ENCODE data around the gene ST14.
"Not testable (repeated sequence)": the region's sequence is repeated elsewhere in the genome, so short reads cannot be mapped to it uniquely, and the experiment has no call there.

Gene ST14

GRCh38 chr11:130234315-130234714, 74.7 kb downstream of the ST14 start:
- DNase-seq (ENCODE audit: low read depth) = no peak

- no peak for DNase-seq (ENCODE audit: low read depth)
Measured at GRCh38 chr11:130237282-130238006, 77.9 kb downstream of the ST14 start.

GRCh38 chr11:130241713-130242112, 82.1 kb downstream of the ST14 start:
- no peak for DNase-seq (ENCODE audit: low read depth)

GRCh38 chr11:130243816-130244215, 84.2 kb downstream of the ST14 start:
- DNase-seq (ENCODE audit: low read depth) = no peak

GRCh38 chr11:130244848-130245247, 85.3 kb downstream of the ST14 start:
- no peak for DNase-seq (ENCODE audit: low read depth)

- not testable (repeated sequence) for DNase-seq (ENCODE audit: low read depth)
Measured at GRCh38 chr11:130245375-130245774, 85.8 kb downstream of the ST14 start.

GRCh38 chr11:130246270-130246669, 86.7 kb downstream of the ST14 start:
- DNase-seq (ENCODE audit: low read depth) = no peak

- DNase-seq (ENCODE audit: low read depth) = no peak
Measured at GRCh38 chr11:130246738-130247137, 87.2 kb downstream of the ST14 start.

- DNase-seq (ENCODE audit: low read depth) = no peak
Measured at GRCh38 chr11:130247319-130247718, 87.7 kb downstream of the ST14 start.

- no peak for DNase-seq (ENCODE audit: low read depth)
Measured at GRCh38 chr11:130249371-130249770, 89.8 kb downstream of the ST14 start.

- DNase-seq (ENCODE audit: low read depth) = not testable (repeated sequence)
Measured at GRCh38 chr11:130249929-130250328, 90.3 kb downstream of the ST14 start.

GRCh38 chr11:130251763-130252162, 92.2 kb downstream of the ST14 start:
- not testable (repeated sequence) for DNase-seq (ENCODE audit: low read depth)
